HG03175 (cell line): ENCODE results near the gene DTNBP1.
"Not testable (repeated sequence)": the region's sequence is repeated elsewhere in the genome, so short reads cannot be mapped to it uniquely, and the experiment has no call there.

Experiments used
- ATAC-seq: cut with Tn5 transposase; IDR thresholded peaks from one replicate; pipeline ENCODE4 v1.9.1; 2021; ENCODE audit warnings: mild to moderate bottlenecking, moderate library complexity; ENCODE audit not compliant: unreplicated experiment

Gene DTNBP1

DNA sequence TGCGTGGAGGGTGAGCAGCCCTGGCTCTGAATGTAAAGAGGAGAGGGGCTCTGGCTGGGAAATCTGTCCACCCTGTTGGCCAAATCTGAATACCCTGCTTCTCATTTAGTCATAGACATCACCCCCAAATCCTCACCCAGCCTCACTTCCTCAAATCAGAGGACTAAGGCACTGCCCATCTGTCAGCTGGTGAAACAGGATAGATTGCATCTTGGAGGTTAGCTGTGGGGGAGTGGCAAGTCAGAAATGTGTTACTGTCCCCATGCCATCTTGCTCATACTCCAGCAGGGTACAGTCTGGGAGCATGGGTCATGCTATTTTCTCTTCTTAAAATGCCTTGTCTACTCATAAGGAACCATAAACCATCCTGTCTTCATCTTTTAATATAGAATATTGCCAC, 9.5 kb upstream of the DTNBP1 start:
- ATAC-seq = no peak

GRCh38 chr6:15668918-15669317, 6.1 kb upstream of the DTNBP1 start:
- ATAC-seq = no peak

DNA sequence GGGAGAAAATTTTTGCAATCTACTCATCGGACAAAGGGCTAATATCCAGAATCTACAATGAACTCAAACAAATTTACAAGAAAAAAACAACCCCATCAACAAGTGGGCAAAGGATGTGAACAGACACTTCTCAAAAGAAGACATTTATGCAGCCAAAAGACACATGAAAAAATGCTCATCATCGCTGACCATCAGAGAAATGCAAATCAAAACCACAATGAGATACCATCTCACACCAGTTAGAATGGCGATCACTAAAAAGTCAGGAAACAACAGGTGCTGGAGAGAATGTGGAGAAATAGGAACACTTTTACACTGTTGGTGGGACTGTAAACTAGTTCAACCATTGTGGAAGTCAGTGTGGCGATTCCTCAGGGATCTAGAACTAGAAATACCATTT, 4.1 kb upstream of the DTNBP1 start:
- not testable (repeated sequence) for ATAC-seq

DNA sequence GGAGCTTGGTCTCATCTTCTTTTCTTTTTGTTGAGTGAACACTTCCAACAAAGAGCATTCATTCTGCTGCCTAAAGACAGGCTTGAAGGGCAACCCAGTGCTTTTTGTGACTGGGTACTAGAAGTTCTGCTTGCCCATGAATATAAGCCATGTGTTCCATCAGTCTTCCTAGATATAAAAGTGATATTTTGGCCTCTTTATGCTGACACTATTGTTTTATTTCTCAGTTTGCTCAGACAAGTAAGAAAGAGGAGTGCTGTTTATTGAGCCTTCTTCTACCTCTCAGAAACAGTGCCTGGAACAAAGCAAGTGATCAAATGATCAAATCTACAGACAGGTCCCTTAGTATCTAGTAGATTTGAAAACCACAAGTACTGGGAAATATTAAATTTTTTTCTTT, 2.4 kb upstream of the DTNBP1 start:
- no peak for ATAC-seq

DNA sequence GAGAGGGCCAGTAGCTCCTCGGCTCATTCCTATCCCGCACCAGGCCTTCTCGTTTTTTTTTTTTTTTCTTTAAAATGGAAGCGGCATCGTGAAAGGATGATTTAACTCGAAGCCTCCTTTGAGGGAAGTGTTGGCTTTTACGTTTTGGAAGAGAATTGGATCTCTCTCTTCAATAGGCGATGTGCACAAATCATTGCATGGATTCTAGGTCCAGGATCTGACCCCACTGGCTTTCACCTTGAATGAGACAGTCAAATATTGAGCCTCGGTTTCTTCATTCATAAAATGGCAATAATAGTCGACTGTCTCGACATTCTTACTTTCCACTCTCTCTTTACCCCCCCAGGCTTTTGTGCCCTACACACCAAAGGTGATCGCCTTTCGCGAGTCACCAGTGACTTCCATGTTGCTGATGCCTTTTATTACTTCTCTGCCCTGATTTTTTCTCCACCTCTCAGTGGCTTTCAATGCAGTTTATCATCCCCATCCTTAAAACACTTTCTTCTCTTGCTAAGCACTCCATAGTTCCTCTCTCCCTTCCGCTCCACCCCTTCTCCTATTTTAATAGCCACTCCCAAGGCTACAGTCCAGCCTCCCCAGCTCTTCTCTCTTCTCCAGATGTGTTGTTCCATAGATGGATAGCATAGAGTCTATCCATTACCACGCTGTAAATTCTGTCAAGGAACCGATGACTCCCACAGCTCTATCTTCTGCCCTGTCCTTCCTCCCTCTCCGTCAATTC, 473 bp upstream of the DTNBP1 start:
- ATAC-seq = no peak

DNA sequence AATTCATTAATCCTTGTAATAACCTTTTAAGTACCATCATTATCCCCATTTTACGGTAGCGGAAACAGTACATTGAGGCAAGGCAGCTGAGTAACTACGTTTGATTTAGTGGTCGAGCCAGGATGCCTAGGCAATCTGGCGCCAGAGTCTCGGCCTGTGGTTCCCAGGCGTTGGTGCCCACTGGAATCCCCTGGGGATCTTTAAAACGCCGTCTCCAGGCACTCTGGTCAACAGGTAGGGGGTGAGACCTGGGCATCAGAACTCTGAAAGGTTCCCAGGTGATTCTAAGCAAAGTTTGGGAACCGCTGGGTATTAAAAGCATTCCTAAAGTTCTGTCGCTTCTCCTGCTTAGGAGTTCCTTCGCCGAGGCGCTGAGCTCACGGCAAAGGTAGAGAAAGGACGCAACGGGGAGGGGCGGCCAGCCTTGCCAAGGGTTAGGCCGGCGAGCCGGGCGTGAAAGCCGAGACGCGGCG, 939 bp downstream of the DTNBP1 start:
- ATAC-seq = no peak

- ATAC-seq = no peak
Measured at GRCh38 chr6:15659181-15659580, 3.6 kb downstream of the DTNBP1 start.

DNA sequence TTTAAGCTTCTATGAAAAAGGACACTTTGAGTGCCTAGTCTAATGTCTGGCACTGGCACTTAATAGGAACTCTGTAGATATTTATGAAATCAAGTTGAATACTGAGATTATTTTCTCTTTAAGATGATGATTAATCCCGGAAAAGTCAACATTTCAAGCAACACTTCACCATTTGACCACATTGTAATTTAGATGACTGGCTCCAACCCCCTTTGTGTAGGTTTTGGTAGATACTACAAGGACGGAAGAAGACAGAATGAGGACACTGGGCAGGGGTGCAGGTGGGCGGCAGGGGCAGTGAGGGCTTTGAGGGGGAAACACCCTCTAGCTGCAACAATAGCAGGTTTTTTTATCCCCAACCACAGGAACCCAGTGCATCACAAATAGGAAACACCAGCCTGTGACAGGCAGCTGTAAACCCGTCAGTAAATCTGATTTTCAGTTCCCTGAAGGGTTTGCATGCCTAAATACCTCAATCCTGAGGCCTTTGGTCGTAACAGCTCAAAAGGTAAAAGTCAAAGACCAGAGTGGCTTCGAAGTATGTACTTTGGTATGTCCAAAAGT, 4.6 kb downstream of the DTNBP1 start:
- no peak for ATAC-seq

DNA sequence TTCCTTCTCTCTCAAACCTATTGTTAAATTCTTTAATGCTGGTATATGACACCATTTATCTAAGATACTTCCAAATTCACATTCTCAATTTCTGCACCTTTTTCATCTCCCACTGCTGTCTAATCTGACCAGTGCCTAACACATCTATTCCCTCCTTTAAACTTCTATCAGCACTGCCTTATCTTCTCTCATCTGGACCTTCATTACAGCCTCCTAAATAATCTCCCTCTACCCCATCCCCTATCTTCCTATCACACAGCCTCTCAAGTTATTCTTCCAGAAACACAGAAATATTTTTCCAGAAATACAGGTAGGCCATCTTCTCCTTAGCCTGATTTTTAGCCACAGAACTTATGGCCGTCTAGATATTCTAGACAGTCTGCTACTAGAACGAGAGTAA, 5.5 kb downstream of the DTNBP1 start:
- ATAC-seq = no peak

DNA sequence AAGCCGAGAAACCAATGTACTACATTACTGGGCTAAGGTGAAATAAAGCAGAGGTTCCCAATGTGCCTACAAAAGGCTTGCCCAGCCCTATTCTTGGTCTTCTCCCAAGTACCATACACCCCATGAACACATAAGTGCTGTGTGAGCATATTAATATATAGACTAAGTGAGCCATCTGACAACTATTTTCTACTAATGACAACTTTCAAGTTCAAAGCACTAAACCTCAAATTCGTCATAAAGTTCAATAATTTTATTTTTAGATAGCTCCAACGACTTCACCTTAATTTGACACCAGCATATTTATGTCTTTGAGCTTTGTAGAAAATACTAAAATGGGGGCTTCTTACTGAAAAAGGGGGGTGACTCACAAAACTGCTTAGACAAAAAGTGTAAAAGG, 6.7 kb downstream of the DTNBP1 start:
- ATAC-seq = no peak

GRCh38 chr6:15654250-15654649, 8.6 kb downstream of the DTNBP1 start:
- ATAC-seq = no peak

DNA sequence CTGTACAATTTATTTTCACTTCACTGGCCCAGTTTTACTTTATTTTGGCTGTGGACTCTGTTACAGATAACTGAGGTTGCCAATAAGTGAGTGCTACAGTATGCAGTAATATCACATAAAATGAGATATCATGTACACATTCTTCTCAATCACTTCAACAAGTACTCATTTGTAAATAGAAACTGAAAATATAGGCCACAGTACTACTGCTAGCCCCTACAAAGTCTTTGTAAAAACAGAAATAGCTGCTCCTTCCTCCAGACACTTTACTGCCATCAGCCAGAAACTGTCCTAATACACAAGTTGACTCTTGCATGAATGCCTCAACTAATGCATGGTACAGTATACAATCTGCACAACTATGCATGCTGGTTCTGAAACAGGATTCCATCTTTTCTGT, 9.2 kb downstream of the DTNBP1 start:
- peak; percentile 65 for ATAC-seq

- not testable (repeated sequence) for ATAC-seq
Measured at GRCh38 chr6:15650004-15650559, 12.7 kb downstream of the DTNBP1 start.

GRCh38 chr6:15644904-15645303, 17.9 kb downstream of the DTNBP1 start:
- ATAC-seq = no peak

DNA sequence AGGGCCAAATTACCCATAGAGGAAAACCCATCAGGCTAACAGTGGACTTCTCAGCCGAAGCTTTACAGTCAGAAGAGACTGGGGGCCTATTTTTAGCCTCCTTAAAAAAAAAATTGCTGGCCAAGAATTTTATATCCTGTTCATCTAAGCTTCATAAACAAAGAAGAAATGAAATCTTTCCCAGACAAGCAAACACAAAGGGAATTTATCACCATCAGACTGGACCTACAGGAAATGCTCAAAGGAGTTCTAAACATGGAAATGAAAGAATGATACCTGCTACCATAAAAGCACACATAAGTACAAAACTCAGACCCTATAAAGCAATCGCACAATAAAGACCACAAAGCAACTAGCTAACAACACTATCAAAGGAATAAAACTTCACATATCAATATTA, 19.3 kb downstream of the DTNBP1 start:
- no peak for ATAC-seq

DNA sequence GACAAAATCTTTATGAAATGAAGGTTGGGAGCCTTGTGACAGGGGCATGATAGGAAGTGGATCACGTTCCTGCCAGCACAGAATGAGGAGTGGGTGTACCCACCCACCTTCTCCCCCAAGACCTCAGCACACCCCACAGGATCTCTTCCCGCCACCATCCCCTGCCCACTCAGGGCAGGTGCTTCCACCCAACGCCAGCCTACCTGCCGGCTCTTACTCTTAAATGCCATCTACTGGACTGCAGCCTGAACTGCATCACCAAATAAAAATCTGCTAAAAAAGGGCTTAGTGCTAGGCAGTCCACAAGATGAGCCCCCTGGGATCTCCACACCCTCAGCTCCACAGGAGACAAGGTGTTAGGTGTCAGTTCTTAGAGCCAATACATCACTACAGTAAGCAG, 20.6 kb downstream of the DTNBP1 start:
- ATAC-seq = no peak

GRCh38 chr6:15638373-15638772, 24.5 kb downstream of the DTNBP1 start:
- no peak for ATAC-seq

DNA sequence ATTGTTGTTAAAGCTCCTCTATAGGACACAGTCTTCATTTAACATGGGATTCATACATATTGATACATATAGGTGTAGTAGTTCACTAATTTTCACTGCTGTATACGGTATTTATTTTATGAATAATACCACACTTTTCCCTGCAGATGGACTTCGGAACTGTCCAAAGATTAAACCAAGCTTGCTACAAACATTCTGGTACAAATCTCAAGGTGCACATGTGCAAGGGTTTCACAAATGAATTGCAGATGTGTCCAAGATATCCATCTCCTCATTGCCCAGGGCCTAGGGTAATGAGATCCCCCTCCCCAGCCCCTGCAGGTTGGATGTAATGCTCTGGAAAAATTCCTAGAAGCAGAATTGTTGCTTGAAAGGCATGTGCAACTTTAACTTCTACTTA, 31.4 kb downstream of the DTNBP1 start:
- ATAC-seq = no peak

- no peak for ATAC-seq
Measured at GRCh38 chr6:15630202-15630601, 32.6 kb downstream of the DTNBP1 start.

- ATAC-seq = no peak
Measured at GRCh38 chr6:15629487-15629886, 33.3 kb downstream of the DTNBP1 start.

DNA sequence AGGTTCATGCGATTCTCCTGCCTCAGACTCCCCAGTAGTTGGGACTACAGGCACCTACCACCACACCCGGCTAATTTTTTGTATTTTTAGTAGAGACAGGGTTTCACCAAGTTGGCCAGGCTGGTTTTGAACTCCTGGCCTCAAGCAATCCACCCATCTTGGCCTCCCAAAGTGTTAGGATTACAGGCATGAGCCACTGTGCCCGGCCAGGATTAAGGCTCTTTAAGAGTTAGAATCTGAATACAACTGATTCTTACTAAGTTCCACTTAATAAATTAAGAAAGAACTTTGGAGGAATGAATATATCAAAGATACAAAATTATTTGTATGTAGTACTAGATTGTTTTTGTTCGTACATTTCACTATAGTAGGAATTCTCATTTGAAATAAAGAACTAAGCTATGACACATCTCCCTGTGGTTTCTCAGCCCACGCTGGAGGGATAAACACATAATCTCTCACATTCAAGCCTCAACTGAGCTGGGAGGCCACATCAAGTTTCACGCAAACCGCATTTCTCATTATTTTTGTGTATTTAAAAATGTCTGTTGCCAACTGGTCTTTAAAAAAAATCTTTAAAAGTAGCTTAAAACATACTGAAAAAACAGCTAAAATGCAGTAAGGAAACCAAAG, 34.2 kb downstream of the DTNBP1 start:
- ATAC-seq = no peak

GRCh38 chr6:15627821-15628220, 35.0 kb downstream of the DTNBP1 start:
- no peak for ATAC-seq
